Measurements from ENCODE around the gene ASB1.

GRCh38 chr2:238421695-238422035 lies 5.1 kb upstream of the ASB1 start:
- TF ChIP-seq NFRKB (IDR thresholded peaks at IDR 0.05) (no peak), SP1 (IDR thresholded peaks at IDR 0.05) (no peak), SUZ12 (IDR thresholded peaks at IDR 0.05) (no peak), BHLHE40 (IDR thresholded peaks at IDR 0.05; ENCODE audit: borderline replicate concordance) (no peak), PKNOX1 (IDR thresholded peaks at IDR 0.05) (no peak), FOXK2 (IDR thresholded peaks at IDR 0.05) (no peak), LEF1 (IDR thresholded peaks at IDR 0.05; ENCODE audit: borderline replicate concordance) (no peak), ELF4 (IDR thresholded peaks at IDR 0.05) (no peak), ZNF384 (IDR thresholded peaks at IDR 0.05) (no peak), CTBP1 (IDR thresholded peaks at IDR 0.05; ENCODE audit: borderline replicate concordance) (no peak), FOXA1 (IDR thresholded peaks at IDR 0.05) (no peak), FOXM1 (IDR thresholded peaks at IDR 0.05; ENCODE audit: borderline replicate concordance) (no peak), L3MBTL2 (conservative IDR thresholded peaks at IDR 0.05) (0 out of 2 replicates have a peak, but pooled peaks have one; percentile 35)
